K562 (cell line): Measurements from ENCODE around the gene PDE6D.

ENCODE experiments used
- CBFA2T2 ChIP-seq: fragments of 450-650 bp; conservative IDR thresholded peaks from 2 replicates; pipeline ENCODE4 v1.6.1; 2017; ENCODE audit warnings: mild to moderate bottlenecking
- NONO ChIP-seq, 2 experiments: fragments of 200-400 bp in 1 of 2; fragments of 450-650 bp in 1 of 2; formaldehyde crosslinking in 1 of 2; IDR thresholded peaks; 2 replicates each; pipeline ENCODE4 v1.6.1; 2017; ENCODE audit warnings: low read depth in 2 of 2, mild to moderate bottlenecking in 2 of 2, moderate library complexity in 2 of 2, low read length in 1 of 2
- POLR2A ChIP-seq: fragments of 450-650 bp; conservative IDR thresholded peaks from 2 replicates; pipeline ENCODE4 v1.6.1; 2016
- ZNF445 ChIP-seq: fragments of 250-450 bp; sonication (Bioruptor Pico); IDR thresholded peaks from 2 replicates; pipeline ENCODE4 v1.4.0; 2020; ENCODE audit warnings: low read depth, mild to moderate bottlenecking, moderate library complexity
- TF ChIP-seq, protein P1 (sequence below): fragments of 450-650 bp; formaldehyde crosslinking; conservative IDR thresholded peaks from 2 replicates; pipeline ENCODE4 v1.4.0; 2022; ENCODE audit warnings: mild to moderate bottlenecking, missing genetic modification characterization
- TF ChIP-seq, protein P2 (sequence below): sonication (generic); formaldehyde crosslinking; IDR thresholded peaks from 2 replicates; pipeline ENCODE4 v1.8.0; 2023; ENCODE audit warnings: mild to moderate bottlenecking, missing genetic modification reagents

DNA sequence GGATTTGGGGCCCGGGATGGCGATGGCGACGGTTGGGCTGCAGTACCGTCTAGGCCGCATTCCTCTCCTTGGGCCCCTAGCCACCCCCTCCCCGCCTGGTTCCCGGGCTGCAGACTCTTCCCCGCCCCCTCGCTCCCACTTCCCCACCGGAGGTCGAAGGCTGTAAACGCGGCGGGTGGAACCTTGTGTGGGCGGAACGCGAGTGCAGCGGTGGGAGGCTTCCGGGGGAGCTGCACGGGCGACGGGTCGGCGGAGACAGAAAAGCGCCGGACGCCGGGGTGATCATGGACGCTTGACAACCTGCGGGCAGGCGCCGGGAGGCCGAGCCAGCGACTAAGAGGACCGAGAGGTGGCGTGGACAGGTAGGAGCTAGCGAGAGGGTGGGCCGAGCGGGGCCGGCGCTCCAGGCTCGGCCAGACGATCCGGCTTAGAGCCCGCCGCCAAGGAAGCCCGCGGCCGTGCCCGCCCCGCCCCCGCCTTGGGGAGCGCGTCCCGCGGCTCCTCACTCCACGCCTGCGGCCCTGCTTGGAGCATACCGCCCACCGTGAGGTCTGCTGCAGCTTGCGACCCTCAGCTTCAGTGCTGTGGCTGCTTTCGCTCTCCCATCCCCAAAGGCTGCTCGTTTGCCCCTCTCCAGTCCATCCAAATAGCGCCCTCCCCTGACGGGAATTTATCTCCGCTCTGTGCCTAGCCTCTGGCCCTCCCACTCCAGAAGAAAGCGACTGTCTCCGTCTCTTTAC lies 5.3 kb upstream of the PDE6D start, which contains the start of gene COPS7B:
- TF ChIP-seq, protein P1, sequence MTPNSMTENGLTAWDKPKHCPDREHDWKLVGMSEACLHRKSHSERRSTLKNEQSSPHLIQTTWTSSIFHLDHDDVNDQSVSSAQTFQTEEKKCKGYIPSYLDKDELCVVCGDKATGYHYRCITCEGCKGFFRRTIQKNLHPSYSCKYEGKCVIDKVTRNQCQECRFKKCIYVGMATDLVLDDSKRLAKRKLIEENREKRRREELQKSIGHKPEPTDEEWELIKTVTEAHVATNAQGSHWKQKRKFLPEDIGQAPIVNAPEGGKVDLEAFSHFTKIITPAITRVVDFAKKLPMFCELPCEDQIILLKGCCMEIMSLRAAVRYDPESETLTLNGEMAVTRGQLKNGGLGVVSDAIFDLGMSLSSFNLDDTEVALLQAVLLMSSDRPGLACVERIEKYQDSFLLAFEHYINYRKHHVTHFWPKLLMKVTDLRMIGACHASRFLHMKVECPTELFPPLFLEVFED (CRISPR knock-in tag): no peak
- TF ChIP-seq ZNF445 (CRISPR knock-in tag) (no peak), NONO (IDR thresholded peaks at IDR 0.05; ENCODE audit: low read depth in 2 of 2, low read length in 1 of 2) (0 out of 4 replicates have a peak, but pooled peaks of 1 of the 2 experiments have one; percentile 20), POLR2A (peak; percentile 67; the same call in 1 of the 2 replicates), CBFA2T2 (no peak)
- TF ChIP-seq, protein P2, sequence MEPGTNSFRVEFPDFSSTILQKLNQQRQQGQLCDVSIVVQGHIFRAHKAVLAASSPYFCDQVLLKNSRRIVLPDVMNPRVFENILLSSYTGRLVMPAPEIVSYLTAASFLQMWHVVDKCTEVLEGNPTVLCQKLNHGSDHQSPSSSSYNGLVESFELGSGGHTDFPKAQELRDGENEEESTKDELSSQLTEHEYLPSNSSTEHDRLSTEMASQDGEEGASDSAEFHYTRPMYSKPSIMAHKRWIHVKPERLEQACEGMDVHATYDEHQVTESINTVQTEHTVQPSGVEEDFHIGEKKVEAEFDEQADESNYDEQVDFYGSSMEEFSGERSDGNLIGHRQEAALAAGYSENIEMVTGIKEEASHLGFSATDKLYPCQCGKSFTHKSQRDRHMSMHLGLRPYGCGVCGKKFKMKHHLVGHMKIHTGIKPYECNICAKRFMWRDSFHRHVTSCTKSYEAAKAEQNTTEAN (CRISPR knock-in tag): no peak
